Naive thymus-derived CD4-positive, alpha-beta T cell (primary cell): ENCODE results near the gene KCNH5. TPM values are rescaled to one million over a fixed set of nuclear protein-coding genes. Genes with fewer than 3 reads are reported as not detected.

ENCODE experiments used
- ATAC-seq: fragments of 150-1000 bp; cut with Tn5 transposase; 2 replicates; pipeline ENCODE4 v1.10.0; 2021; ENCODE audit warnings: mild to moderate bottlenecking, moderate library complexity
- CTCF ChIA-PET: fragments of 350-600 bp; sonication (Branson Sonifier 250); formaldehyde crosslinking; loops from one replicate; lab custom pipeline; 2021; ENCODE audit warnings: antibody characterized with exemption; lab: Charles Lee
- POLR2A ChIA-PET: fragments of 350-600 bp; sonication (Branson Sonifier 250); formaldehyde crosslinking; loops from one replicate; lab custom pipeline; 2021; ENCODE audit warnings: antibody characterized with exemption, inconsistent platforms; lab: Charles Lee
- DNase-seq, 9 donors: peaks; one replicate each; pipeline versions ENCODE4 v3.0.0 to v3.0.0-alpha.2; 2020 to 2022; ENCODE audit warnings: mixed read lengths in 1 of 9
- H3K27ac ChIP-seq: one replicate; pipeline ENCODE4 v1.7.0; 2013; ENCODE audit warnings: mild to moderate bottlenecking, low read depth, low read length, moderate library complexity
- H3K27me3 ChIP-seq, 2 donors: one replicate each; pipeline ENCODE4 v1.7.0; 2013; ENCODE audit warnings: low read length in 2 of 2, mild to moderate bottlenecking in 2 of 2, moderate library complexity in 2 of 2; ENCODE audit not compliant: control insufficient read depth in 2 of 2, insufficient read depth in 2 of 2
- H3K36me3 ChIP-seq, 3 experiments: 1 replicate in 2 of 3; 2 replicates in 1 of 3; pipeline ENCODE4 v1.7.0; 2013; ENCODE audit warnings: low read length in 3 of 3, mild to moderate bottlenecking in 3 of 3, moderate library complexity in 1 of 3; ENCODE audit not compliant: insufficient read depth in 3 of 3, control insufficient read depth in 2 of 3
- H3K4me1 ChIP-seq, 2 donors: one replicate each; pipeline ENCODE4 v1.7.0; 2013; ENCODE audit warnings: low read length in 2 of 2, mild to moderate bottlenecking in 2 of 2, moderate library complexity in 1 of 2; ENCODE audit not compliant: control insufficient read depth in 2 of 2, insufficient read depth in 2 of 2
- H3K4me3 ChIP-seq: 2 replicates; pipeline ENCODE4 v1.7.0; 2013; ENCODE audit warnings: mild to moderate bottlenecking, low read length
- H3K9me3 ChIP-seq, 3 experiments: 1 replicate in 2 of 3; 2 replicates in 1 of 3; pipeline ENCODE4 v1.7.0; 2013; ENCODE audit warnings: low read length in 3 of 3; ENCODE audit not compliant: control insufficient read depth in 2 of 3
- H3K27ac Mint-ChIP-seq, 9 donors: one replicate each; pipeline ENCODE4 v1.8.0; 2020 to 2022; ENCODE audit warnings: mixed read lengths in 9 of 9, mild to moderate bottlenecking in 8 of 9, moderate library complexity in 5 of 9, inconsistent platforms in 2 of 9
- H3K27me3 Mint-ChIP-seq, 5 donors: one replicate each; pipeline ENCODE4 v1.8.0; 2021 to 2022; ENCODE audit warnings: mixed read lengths in 5 of 5, mild to moderate bottlenecking in 1 of 5
- H3K36me3 Mint-ChIP-seq, 5 donors: one replicate each; pipeline ENCODE4 v1.8.0; 2020 to 2022; ENCODE audit warnings: mixed read lengths in 5 of 5, mild to moderate bottlenecking in 3 of 5, inconsistent platforms in 1 of 5
- H3K4me1 Mint-ChIP-seq, 7 donors: one replicate each; pipeline ENCODE4 v1.8.0; 2020 to 2022; ENCODE audit warnings: mixed read lengths in 7 of 7, mild to moderate bottlenecking in 3 of 7, inconsistent platforms in 1 of 7
- H3K4me3 Mint-ChIP-seq, 10 donors: one replicate each; pipeline ENCODE4 v1.8.0; 2020 to 2022; ENCODE audit warnings: mild to moderate bottlenecking in 10 of 10, mixed read lengths in 10 of 10, moderate library complexity in 6 of 10, inconsistent platforms in 2 of 10
- H3K9me3 Mint-ChIP-seq, 11 donors: one replicate each; pipeline ENCODE4 v1.8.0; 2020 to 2022; ENCODE audit warnings: mixed read lengths in 11 of 11, mild to moderate bottlenecking in 4 of 11, inconsistent platforms in 1 of 11, moderate library complexity in 1 of 11
- intact Hi-C, 2 donors: fragments of 100-400 bp; cut with micrococcal nuclease; formaldehyde crosslinking; loops; one replicate each; pipeline ENCODE4 v1.15.1; 2023
- polyA plus RNA-seq, 2 donors: library from polyadenylated mRNA; unstranded; fragments of 300-500 nt; fragmentation: Illumina TruSeq; gene quantifications; one replicate each; pipeline ENCODE4 v1.2.3, GENCODE V29; 2021
- total RNA-seq, 6 experiments: library from RNA in 5 of 6; stranded (reverse) in 5 of 6; gene quantifications; 1 replicate in 5 of 6; 2 replicates in 1 of 6; pipeline ENCODE4 v1.2.3 and lab custom pipeline; 2021 to 2026

The KCNH5 gene
- total and polyA plus RNA-seq, 7 experiments from 2014 or later, result not detected

DNA sequence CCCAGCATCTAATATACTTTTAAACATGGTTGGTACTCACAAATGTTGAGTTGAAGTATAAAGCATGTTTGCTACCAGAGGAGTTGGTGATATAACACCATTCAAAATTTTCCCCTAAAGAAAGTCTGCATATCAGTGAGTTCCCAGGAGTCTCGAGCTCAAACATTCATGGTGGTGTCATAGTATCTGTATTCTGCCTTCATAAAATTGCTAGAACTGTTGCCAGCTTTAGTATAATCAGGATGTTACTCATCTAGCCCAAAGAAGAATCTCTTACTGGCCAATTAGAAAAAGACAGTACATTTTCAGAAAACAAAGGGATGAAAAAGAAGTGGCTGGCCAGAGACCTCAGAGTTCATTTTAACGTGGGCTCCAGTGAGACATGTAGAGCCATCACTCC is 374.7 kb downstream of the KCNH5 start:
- H3K4me1 Mint-ChIP-seq, result no peaks in the 10 kb centered on the region
- Histone ChIP-seq H3K9me3 (no peaks in the 10 kb centered on the region), H3K4me1 (no peaks in the 10 kb centered on the region), H3K4me3 (no peak overlapping the region), H3K36me3 (no peaks in the 10 kb centered on the region), H3K27me3 (no peaks in the 10 kb centered on the region), H3K27ac (no peak overlapping the region)
- ChIA-PET CTCF (no interaction called here), POLR2A (no interaction called here)
- ATAC-seq, result no peak
- peaks cover 0 to 6% (median 1%) of the 10 kb centered on the region in 11 donors for H3K9me3 Mint-ChIP-seq
- H3K27ac Mint-ChIP-seq, result no peak overlapping the region
- no peak for DNase-seq
- H3K36me3 Mint-ChIP-seq, result no peaks in the 10 kb centered on the region
- H3K4me3 Mint-ChIP-seq, result no peak overlapping the region
- H3K27me3 Mint-ChIP-seq, result peaks cover 0 to 10% (median 0%) of the 10 kb centered on the region in 5 donors
- intact Hi-C loops, result no loop called here

DNA sequence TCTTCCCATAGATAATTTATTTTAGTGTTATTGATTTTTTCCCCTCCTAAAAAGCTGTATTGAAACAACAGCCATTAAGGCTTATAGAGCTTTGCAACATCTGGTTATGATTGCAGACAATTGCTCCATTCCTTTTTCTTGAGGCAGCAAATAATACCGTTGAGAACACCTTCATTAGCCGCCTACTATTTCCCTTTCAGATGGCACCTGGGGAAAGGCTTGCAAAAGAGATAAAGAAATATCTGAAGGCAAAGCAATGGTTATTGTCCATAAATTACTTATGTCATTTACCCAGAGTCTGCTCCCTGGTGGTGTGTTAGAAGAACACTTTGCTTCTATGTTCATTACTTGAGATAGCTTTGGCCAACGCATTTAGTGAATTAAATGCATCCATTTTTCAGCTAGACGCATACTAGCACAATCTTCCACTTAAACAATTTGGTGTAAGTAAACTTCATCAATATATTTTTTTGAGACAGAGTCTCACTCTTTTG is 377.8 kb downstream of the KCNH5 start:
- H3K9me3 ChIP-seq, result no peaks in the 10 kb centered on the region
- ChIA-PET POLR2A (no interaction called here), CTCF (no interaction called here)
- Mint-ChIP-seq H3K4me1 (no peaks in the 10 kb centered on the region), H3K9me3 (peaks cover 0 to 6% (median 1%) of the 10 kb centered on the region in 11 donors), H3K4me3 (no peak overlapping the region), H3K27me3 (peaks cover 0 to 10% (median 0%) of the 10 kb centered on the region in 5 donors), H3K27ac (no peak overlapping the region), H3K36me3 (no peaks in the 10 kb centered on the region)
- H3K4me1 ChIP-seq, result no peaks in the 10 kb centered on the region
- H3K4me3 ChIP-seq, result no peak overlapping the region
- intact Hi-C loops, result no loop called here
- no peaks in the 10 kb centered on the region for H3K27me3 ChIP-seq
- DNase-seq (no peak), ATAC-seq (no peak)
- H3K36me3 ChIP-seq, result no peaks in the 10 kb centered on the region
- no peak overlapping the region for H3K27ac ChIP-seq

DNA sequence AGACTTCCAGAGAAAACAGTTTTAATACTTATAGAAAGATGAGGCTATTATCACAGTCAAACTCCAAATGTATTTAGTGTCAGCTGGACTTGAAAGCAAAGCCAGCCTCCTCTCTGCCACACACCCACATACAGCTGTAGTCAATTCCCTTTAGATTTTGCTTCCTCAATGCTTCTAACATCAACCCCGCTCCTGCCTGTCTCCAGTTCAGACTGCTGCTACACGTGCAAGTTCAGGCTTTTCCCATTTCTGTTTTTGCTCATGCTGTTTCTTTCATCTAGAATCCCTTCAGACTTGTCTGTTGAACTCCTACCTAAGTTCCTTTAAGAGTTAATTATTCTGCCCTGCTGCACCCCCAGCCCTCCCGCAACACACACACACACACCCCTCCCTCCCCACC is 380.0 kb downstream of the KCNH5 start:
- no peaks in the 10 kb centered on the region for H3K4me1 Mint-ChIP-seq
- no peak overlapping the region for H3K4me3 Mint-ChIP-seq
- Histone ChIP-seq H3K27me3 (no peaks in the 10 kb centered on the region), H3K36me3 (no peaks in the 10 kb centered on the region), H3K4me1 (no peaks in the 10 kb centered on the region), H3K27ac (no peak overlapping the region), H3K9me3 (no peaks in the 10 kb centered on the region), H3K4me3 (no peak overlapping the region)
- intact Hi-C loops, result no loop called here
- ChIA-PET CTCF (no interaction called here), POLR2A (no interaction called here)
- no peak overlapping the region for H3K27ac Mint-ChIP-seq
- DNase-seq (no peak), ATAC-seq (no peak)
- peaks cover 0 to 19% (median 8%) of the 10 kb centered on the region in 11 donors for H3K9me3 Mint-ChIP-seq
- H3K36me3 Mint-ChIP-seq, result no peaks in the 10 kb centered on the region
- peaks cover 0 to 6% (median 5%) of the 10 kb centered on the region in 5 donors for H3K27me3 Mint-ChIP-seq

DNA sequence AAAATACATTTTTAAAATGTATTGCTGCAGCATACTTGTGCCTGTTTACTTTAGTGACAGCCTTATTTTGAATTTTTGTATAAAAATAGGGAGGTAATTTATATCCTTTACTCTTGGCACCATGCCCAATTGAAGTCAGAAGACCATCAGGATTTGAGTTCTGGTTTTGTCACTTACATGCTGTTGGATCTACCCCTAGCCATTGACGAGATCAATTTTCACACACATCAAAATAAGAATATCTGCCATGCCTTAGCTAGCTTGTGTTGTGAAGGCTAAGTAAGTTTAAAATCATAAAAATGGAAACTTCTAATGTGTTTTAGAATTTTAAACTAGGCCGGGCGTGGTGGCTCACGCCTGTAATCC is 381.8 kb downstream of the KCNH5 start:
- H3K27me3 Mint-ChIP-seq, result peaks cover 0 to 6% (median 0%) of the 10 kb centered on the region in 5 donors
- H3K4me1 ChIP-seq, result no peaks in the 10 kb centered on the region
- ATAC-seq (no peak), DNase-seq (no peak)
- H3K27ac ChIP-seq, result no peak overlapping the region
- H3K9me3 Mint-ChIP-seq, result peaks cover 0 to 23% (median 13%) of the 10 kb centered on the region in 11 donors
- ChIA-PET POLR2A (no interaction called here), CTCF (interaction anchor here (0.6 kb wide), 1 partner anchor 53 kb away, joined by 3 read pairs; no protein-coding TSS in a partner anchor)
- no peak overlapping the region for H3K27ac Mint-ChIP-seq
- no peaks in the 10 kb centered on the region for H3K4me1 Mint-ChIP-seq
- H3K4me3 ChIP-seq, result no peak overlapping the region
- intact Hi-C loops, result no loop called here
- no peaks in the 10 kb centered on the region for H3K9me3 ChIP-seq
- no peaks in the 10 kb centered on the region for H3K27me3 ChIP-seq
- no peak overlapping the region for H3K4me3 Mint-ChIP-seq
- H3K36me3 ChIP-seq, result no peaks in the 10 kb centered on the region
- H3K36me3 Mint-ChIP-seq, result no peaks in the 10 kb centered on the region

DNA sequence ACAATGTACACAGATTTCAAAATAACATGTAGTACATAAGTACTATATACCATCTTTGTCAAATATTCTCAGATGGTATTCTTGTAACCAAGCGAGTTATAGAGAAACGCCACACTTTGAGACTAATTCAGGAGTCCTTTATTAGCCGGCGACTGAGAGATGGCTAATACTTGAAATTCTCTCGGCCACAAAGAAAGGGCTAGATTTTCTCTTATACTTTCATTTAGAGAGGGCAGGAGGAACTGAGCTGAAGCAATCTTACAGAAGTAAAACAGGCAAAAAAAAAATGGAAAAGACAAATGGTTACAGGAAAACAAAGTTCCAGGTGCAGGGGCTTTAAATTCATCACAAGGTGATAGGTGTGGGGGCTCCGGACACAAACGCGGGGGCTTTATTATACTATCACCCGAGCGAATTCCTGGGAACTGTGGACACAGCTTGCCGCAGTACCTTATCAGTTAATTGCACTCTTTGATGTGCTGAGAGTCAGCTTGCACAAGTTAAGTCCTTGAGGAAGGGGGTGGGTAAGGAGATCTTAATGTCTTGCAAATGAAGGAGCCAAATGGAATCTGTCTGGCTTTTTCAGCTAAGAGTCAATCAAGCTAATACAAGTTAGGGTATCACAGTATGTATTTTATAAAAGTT is 382.3 kb downstream of the KCNH5 start:
- no peak overlapping the region for H3K27ac Mint-ChIP-seq
- POLR2A ChIA-PET, result no interaction called here
- Histone ChIP-seq H3K27me3 (no peaks in the 10 kb centered on the region), H3K36me3 (no peaks in the 10 kb centered on the region), H3K4me3 (no peak overlapping the region), H3K27ac (no peak overlapping the region), H3K4me1 (no peaks in the 10 kb centered on the region), H3K9me3 (no peaks in the 10 kb centered on the region)
- CTCF ChIA-PET, result interaction anchor here (0.6 kb wide), 1 partner anchor 52 kb away, joined by 3 read pairs; no protein-coding TSS in a partner anchor
- DNase-seq (no peak), ATAC-seq (no peak)
- peaks cover 0 to 6% (median 2%) of the 10 kb centered on the region in 5 donors for H3K27me3 Mint-ChIP-seq
- no peak overlapping the region for H3K4me3 Mint-ChIP-seq
- intact Hi-C loops, result no loop called here
- H3K36me3 Mint-ChIP-seq, result no peaks in the 10 kb centered on the region
- no peaks in the 10 kb centered on the region for H3K4me1 Mint-ChIP-seq
- peaks cover 0 to 28% (median 13%) of the 10 kb centered on the region in 11 donors for H3K9me3 Mint-ChIP-seq

DNA sequence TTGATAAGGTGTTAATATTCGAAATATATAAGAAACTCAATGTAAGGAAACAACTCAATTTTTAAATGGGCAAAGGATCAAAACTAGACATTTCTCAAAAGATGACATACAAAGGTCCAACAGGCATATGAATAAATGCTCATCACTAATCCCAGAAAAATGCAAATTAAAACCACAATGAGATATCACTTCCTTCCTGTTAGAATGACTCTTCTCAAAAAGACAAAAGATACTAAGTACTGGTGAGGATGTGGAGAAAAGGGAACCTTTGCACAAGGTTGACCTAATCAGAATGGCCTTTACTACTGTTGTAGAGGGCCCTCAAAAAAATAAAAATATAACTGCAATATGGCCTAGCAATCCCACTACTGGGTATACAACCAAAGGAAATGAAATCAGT is 383.4 kb downstream of the KCNH5 start:
- peaks cover 0 to 6% (median 0%) of the 10 kb centered on the region in 5 donors for H3K36me3 Mint-ChIP-seq
- no peak for DNase-seq
- Histone ChIP-seq H3K27me3 (no peaks in the 10 kb centered on the region), H3K36me3 (no peaks in the 10 kb centered on the region), H3K4me1 (no peaks in the 10 kb centered on the region), H3K27ac (no peak overlapping the region), H3K4me3 (no peak overlapping the region), H3K9me3 (no peaks in the 10 kb centered on the region)
- no peak overlapping the region for H3K4me3 Mint-ChIP-seq
- intact Hi-C loops, result no loop called here
- no peak for ATAC-seq
- H3K27ac Mint-ChIP-seq, result no peak overlapping the region
- ChIA-PET CTCF (no interaction called here), POLR2A (no interaction called here)
- H3K27me3 Mint-ChIP-seq, result peaks cover 0 to 14% (median 4%) of the 10 kb centered on the region in 5 donors
- H3K9me3 Mint-ChIP-seq, result peaks cover 0 to 32% (median 13%) of the 10 kb centered on the region in 11 donors
- no peaks in the 10 kb centered on the region for H3K4me1 Mint-ChIP-seq

DNA sequence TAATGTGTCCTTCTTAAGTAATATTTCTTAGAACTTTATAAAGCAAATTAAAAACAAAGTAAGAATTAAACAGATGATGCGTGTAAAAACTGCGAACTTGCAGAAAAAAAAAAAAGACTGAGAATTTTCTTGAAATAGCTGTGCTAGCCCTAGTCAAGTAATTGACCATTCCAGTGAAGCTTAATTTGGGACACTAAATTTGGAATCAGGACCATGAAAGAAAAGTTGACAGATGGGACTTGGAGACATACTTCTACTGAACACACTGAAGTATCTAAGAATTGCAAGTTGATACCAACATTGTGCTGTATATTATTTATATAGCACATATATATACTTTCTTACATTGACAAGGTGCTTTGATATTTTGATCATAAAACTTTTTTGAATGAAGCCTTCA is 386.6 kb downstream of the KCNH5 start:
- intact Hi-C loops, result no loop called here
- ATAC-seq, result no peak

More for the DNA sequence above, 386.6 kb downstream of the KCNH5 start:
- no peaks in the 10 kb centered on the region for H3K4me1 ChIP-seq
- CTCF ChIA-PET, result no interaction called here
- peaks cover 0 to 6% (median 0%) of the 10 kb centered on the region in 5 donors for H3K36me3 Mint-ChIP-seq
- H3K4me3 ChIP-seq, result no peak overlapping the region
- peaks cover 0 to 32% (median 11%) of the 10 kb centered on the region in 11 donors for H3K9me3 Mint-ChIP-seq
- no peak overlapping the region for H3K4me3 Mint-ChIP-seq
- no peak overlapping the region for H3K27ac Mint-ChIP-seq
- no peak for DNase-seq
- H3K9me3 ChIP-seq, result no peaks in the 10 kb centered on the region
- no peaks in the 10 kb centered on the region for H3K4me1 Mint-ChIP-seq
- no peaks in the 10 kb centered on the region for H3K27me3 ChIP-seq
- H3K27me3 Mint-ChIP-seq, result peaks cover 0 to 20% (median 4%) of the 10 kb centered on the region in 5 donors
- no peak overlapping the region for H3K27ac ChIP-seq
- H3K36me3 ChIP-seq, result no peaks in the 10 kb centered on the region
- POLR2A ChIA-PET, result no interaction called here
